Esophagus muscularis mucosa (tissue), 4 donors: ENCODE results near the gene AIP.

Experiments used
- CTCF ChIP-seq, 3 experiments: fragments of 200-600 bp in 2 of 3; fragments of 450-650 bp in 1 of 3; sonication (generic) in 2 of 3; IDR thresholded peaks; one replicate each; pipeline ENCODE4 v1.5.1; 2017 to 2019; ENCODE audit warnings: antibody characterized with exemption in 3 of 3, mild to moderate bottlenecking in 2 of 3, moderate library complexity in 1 of 3
- EP300 ChIP-seq: sonication (generic); formaldehyde crosslinking; IDR thresholded peaks from one replicate; pipeline ENCODE4 v1.6.1; 2017; ENCODE audit warnings: antibody characterized with exemption
- POLR2A ChIP-seq: fragments of 450-650 bp; IDR thresholded peaks from one replicate; pipeline ENCODE4 v1.6.1; 2017; ENCODE audit warnings: antibody characterized with exemption, moderate library complexity, mild to moderate bottlenecking, low read depth

- no peak for TF ChIP-seq CTCF (IDR thresholded peaks at IDR 0.05)
- no peak for TF ChIP-seq EP300
- no peak for TF ChIP-seq POLR2A
Observed at GRCh38 chr11:67450796-67451657, 31.8 kb upstream of the AIP start.
